ENCODE data around the gene PTPRM. TPM values are rescaled to one million over a fixed set of nuclear protein-coding genes. Genes with fewer than 3 reads are reported as not detected.

The PTPRM gene
- polyA plus RNA-seq, 1 donor from 2014 or later = 126 TPM

- Histone ChIP-seq H3K4me2 (ENCODE audit: low read length) (no peak overlapping the region), H3K9ac (ENCODE audit: low read length) (no peak overlapping the region), H3K27me3 (ENCODE audit: insufficient read depth, low read depth, low read length) (no peaks in the 10 kb centered on the region), H3K36me3 (ENCODE audit: insufficient read depth, low read length) (no peaks in the 10 kb centered on the region), H3K9me3 (ENCODE audit: low read length) (no peaks in the 10 kb centered on the region), H3K79me2 (replicated peaks; ENCODE audit: insufficient read depth, low read length) (no peaks in the 10 kb centered on the region), H2AFZ (ENCODE audit: low read depth, low read length) (no peak overlapping the region), H3K27ac (ENCODE audit: low read length) (no peak overlapping the region), H3F3A (ENCODE audit: insufficient read depth, low read length, poor library complexity, severe bottlenecking) (no peaks in the 10 kb centered on the region), H3K9me2 (ENCODE audit: insufficient read depth, low read length) (no peaks in the 10 kb centered on the region), H3K4me3 (ENCODE audit: low read length) (no peak overlapping the region), H4K20me1 (ENCODE audit: insufficient read depth) (no peaks in the 10 kb centered on the region)
- TF ChIP-seq EZH2 (IDR thresholded peaks at IDR 0.05; ENCODE audit: borderline replicate concordance, insufficient read depth, low read length, poor library complexity, severe bottlenecking) = no peak
- TF ChIP-seq POLR2AphosphoS5 (IDR thresholded peaks at IDR 0.05) = no peak
- no peak for TF ChIP-seq SMC3 (conservative IDR thresholded peaks at IDR 0.05; ENCODE audit: poor library complexity)
- TF ChIP-seq REST (IDR thresholded peaks at IDR 0.05; ENCODE audit: borderline replicate concordance) = no peak
- TF ChIP-seq CTCF (IDR thresholded peaks at IDR 0.05; ENCODE audit: poor library complexity, severe bottlenecking) = no peak
- no peak for TF ChIP-seq TAF1 (IDR thresholded peaks at IDR 0.05; ENCODE audit: low read depth)
- no peak for TF ChIP-seq RAD21 (conservative IDR thresholded peaks at IDR 0.05)
- TF ChIP-seq MXI1 (conservative IDR thresholded peaks at IDR 0.05; ENCODE audit: poor library complexity, severe bottlenecking) = no peak
- TF ChIP-seq EP300 (conservative IDR thresholded peaks at IDR 0.05; ENCODE audit: poor library complexity, severe bottlenecking) = no peak
These were observed 661.9 kb downstream of the PTPRM start for GRCh38 chr18:8229040-8229439.

- no peaks in the 10 kb centered on the region for H3K9me3 ChIP-seq (ENCODE audit: low read length)
- H3K27me3 ChIP-seq (ENCODE audit: insufficient read depth, low read depth, low read length) = no peaks in the 10 kb centered on the region
- H3K4me3 ChIP-seq (ENCODE audit: low read length) = no peak overlapping the region
- no peak overlapping the region for H2AFZ ChIP-seq (ENCODE audit: low read depth, low read length)
- H3F3A ChIP-seq (ENCODE audit: insufficient read depth, low read length, poor library complexity, severe bottlenecking) = no peaks in the 10 kb centered on the region
- H3K79me2 ChIP-seq (replicated peaks; ENCODE audit: insufficient read depth, low read length) = no peaks in the 10 kb centered on the region
- no peak overlapping the region for H3K9ac ChIP-seq (ENCODE audit: low read length)
- no peak for TF ChIP-seq REST (IDR thresholded peaks at IDR 0.05; ENCODE audit: borderline replicate concordance)
- H3K4me2 ChIP-seq (ENCODE audit: low read length) = no peak overlapping the region
- no peaks in the 10 kb centered on the region for H3K36me3 ChIP-seq (ENCODE audit: insufficient read depth, low read length)
- no peaks in the 10 kb centered on the region for H3K9me2 ChIP-seq (ENCODE audit: insufficient read depth, low read length)
- H4K20me1 ChIP-seq (ENCODE audit: insufficient read depth) = no peaks in the 10 kb centered on the region
- H3K27ac ChIP-seq (ENCODE audit: low read length) = no peak overlapping the region
These were observed 662.7 kb downstream of the PTPRM start for GRCh38 chr18:8229787-8230186.
